NCI-H2196 (cell line): ENCODE results near the gene ATN1.
A peak's percentile ranks its signal among the peaks of the same experiment; 100 is the strongest.

Experiments
- DNase-seq: peaks from one replicate; lab custom pipeline; 2025; ENCODE audit not compliant: unreplicated experiment; lab: John Stamatoyannopoulos, UW

The ATN1 gene

DNA sequence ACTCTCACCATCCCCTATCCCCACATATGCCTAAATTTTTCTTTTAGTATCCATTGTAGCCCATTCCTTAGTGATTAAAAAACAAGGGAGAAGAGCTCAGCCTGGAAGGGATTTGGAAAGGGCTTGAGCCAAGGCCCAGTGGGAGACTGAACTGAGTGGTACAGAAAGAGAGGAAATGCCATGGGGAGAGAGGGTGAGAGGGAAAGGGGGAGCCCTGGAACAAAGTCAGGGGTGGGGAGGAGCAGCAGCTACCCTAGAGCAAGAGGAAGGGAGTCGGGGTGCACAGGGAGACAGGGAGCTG lies 2.6 kb upstream of the ATN1 start:
- no peak for DNase-seq

GRCh38 chr12:6925540-6926279 lies 2.0 kb upstream of the ATN1 start:
- no peak for DNase-seq

GRCh38 chr12:6928022-6928702 lies 403 bp downstream of the ATN1 start:
- no peak for DNase-seq

GRCh38 chr12:6928703-6929407 lies 1.1 kb downstream of the ATN1 start:
- no peak for DNase-seq

DNA sequence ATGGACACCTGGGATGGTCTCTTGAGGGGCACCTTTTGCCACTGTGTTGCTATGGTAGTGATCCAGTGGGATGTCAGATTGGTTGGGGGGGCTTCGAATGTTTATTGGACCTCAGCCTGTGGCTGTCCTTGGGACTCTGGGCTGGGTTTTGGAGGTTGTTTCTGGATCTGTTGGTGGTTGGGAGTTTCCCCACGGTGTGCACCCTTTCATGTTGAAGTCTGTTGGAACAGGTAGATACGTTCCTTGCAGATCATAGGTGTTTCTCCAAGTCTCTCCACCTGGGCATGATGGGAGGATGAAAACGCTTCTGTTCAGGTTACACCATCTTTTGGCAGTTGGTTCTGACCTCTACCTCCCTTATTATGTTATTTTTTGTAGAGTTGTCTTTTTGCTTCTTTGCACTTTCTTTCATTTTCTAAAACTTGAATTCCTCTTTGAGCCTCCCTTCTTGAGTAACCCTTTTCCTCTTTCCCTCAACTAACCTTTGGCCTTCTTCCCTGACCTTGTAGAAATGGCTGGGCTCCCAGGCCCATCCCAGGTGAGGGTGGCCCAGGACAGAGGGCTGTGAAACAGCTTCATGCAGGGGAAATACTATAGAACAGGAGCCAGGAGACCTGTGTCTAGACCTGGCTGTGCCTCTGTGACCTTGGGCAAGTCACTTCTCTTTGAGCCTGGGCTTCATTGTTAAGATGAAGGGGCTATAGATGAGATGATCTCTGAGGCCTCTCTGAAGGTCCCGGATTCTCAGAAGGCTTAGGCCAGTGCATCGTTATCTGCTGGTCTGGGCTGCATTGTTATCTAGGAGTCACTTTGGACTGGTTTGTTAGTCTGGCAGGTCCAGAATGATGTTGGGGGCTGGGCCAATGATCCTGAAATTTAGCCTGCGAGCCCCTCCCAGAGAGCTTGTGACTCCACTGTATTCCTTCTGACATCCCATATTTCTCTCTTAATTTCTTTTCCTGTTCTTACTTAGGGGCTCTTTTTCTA lies 2.0 kb downstream of the ATN1 start:
- DNase-seq = no peak

DNA sequence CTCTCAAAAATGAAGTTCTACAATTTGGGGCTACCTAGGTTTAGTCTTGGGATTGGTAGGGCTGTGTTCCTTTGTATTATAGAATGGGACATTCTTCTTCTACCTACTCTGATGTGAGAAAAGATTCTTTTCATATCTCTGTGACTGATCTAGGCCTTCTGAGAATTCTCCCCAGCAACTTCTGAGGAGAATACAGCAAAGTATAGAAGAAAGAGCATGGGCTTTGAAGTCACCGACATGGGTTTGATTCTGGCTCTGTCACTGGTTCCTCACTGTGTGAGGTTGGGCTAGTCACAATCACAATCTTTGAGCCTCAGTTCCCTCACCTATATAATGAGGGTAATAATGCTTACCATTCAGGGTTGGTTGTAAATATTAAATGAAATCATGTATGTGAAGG lies 5.0 kb downstream of the ATN1 start:
- no peak for DNase-seq

- DNase-seq = no peak
Observed at GRCh38 chr12:6934110-6934509, 6.4 kb downstream of the ATN1 start.

GRCh38 chr12:6935371-6936193 lies 7.8 kb downstream of the ATN1 start:
- no peak for DNase-seq

DNA sequence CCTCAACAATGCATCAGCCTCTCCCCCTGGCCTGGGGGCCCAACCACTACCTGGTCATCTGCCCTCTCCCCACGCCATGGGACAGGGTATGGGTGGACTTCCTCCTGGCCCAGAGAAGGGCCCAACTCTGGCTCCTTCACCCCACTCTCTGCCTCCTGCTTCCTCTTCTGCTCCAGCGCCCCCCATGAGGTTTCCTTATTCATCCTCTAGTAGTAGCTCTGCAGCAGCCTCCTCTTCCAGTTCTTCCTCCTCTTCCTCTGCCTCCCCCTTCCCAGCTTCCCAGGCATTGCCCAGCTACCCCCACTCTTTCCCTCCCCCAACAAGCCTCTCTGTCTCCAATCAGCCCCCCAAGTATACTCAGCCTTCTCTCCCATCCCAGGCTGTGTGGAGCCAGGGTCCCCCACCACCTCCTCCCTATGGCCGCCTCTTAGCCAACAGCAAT lies 8.5 kb downstream of the ATN1 start:
- DNase-seq = no peak

DNA sequence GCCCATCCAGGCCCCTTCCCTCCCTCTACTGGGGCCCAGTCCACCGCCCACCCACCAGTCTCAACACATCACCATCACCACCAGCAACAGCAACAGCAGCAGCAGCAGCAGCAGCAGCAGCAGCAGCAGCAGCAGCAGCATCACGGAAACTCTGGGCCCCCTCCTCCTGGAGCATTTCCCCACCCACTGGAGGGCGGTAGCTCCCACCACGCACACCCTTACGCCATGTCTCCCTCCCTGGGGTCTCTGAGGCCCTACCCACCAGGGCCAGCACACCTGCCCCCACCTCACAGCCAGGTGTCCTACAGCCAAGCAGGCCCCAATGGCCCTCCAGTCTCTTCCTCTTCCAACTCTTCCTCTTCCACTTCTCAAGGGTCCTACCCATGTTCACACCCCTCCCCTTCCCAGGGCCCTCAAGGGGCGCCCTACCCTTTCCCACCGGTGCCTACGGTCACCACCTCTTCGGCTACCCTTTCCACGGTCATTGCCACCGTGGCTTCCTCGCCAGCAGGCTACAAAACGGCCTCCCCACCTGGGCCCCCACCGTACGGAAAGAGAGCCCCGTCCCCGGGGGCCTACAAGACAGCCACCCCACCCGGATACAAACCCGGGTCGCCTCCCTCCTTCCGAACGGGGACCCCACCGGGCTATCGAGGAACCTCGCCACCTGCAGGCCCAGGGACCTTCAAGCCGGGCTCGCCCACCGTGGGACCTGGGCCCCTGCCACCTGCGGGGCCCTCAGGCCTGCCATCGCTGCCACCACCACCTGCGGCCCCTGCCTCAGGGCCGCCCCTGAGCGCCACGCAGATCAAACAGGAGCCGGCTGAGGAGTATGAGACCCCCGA lies 9.1 kb downstream of the ATN1 start:
- no peak for DNase-seq

DNA sequence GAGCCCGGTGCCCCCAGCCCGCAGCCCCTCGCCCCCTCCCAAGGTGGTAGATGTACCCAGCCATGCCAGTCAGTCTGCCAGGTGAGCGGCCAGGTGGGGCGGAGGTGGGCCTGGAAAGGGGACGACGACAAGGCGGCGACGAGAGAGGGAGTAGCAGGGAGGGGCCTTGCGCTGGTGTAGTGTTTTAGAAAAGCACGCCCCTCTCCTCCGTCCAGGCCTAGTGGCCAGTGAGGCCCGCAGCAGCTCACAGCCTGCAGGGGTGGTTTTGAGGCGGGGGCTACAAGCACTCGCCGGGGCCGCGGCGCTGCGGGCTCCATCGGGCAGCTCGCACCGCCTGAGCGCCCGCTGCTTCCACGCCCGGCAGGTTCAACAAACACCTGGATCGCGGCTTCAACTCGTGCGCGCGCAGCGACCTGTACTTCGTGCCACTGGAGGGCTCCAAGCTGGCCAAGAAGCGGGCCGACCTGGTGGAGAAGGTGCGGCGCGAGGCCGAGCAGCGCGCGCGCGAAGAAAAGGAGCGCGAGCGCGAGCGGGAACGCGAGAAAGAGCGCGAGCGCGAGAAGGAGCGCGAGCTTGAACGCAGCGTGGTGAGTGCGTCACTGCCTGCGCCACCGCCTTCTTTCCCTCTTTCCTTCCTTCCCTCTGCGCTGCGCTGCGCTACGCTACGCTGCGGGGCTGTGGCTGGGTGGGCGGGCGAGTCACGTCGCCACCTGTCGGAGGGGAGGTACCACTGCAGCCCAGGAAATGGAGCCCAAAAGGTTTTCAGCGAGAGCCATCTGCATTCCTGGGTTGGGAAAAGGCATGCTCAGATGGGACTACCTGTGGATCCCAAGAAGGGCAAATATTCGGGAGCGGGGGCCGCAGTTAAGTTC lies 10.0 kb downstream of the ATN1 start:
- DNase-seq = peak; percentile 89

- no peak for DNase-seq
Observed at GRCh38 chr12:6938353-6939190, 10.8 kb downstream of the ATN1 start.

DNA sequence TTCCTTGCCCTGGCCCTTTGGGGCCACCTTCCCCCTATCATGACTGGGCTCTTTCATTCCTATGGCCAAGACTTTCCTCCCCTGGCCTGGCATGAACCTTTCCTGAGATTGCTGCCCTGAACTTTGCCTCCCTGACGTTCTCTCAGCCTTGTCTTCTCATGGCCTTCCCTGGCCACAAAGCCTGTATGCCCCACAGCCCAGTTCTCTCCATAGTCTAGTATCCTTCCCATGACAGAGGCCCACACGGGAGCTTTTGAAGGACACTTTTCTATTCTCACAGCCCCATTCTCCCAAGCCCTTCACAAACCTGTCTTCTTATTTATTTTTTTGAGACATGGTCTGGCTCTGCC lies 11.4 kb downstream of the ATN1 start:
- DNase-seq = no peak

DNA sequence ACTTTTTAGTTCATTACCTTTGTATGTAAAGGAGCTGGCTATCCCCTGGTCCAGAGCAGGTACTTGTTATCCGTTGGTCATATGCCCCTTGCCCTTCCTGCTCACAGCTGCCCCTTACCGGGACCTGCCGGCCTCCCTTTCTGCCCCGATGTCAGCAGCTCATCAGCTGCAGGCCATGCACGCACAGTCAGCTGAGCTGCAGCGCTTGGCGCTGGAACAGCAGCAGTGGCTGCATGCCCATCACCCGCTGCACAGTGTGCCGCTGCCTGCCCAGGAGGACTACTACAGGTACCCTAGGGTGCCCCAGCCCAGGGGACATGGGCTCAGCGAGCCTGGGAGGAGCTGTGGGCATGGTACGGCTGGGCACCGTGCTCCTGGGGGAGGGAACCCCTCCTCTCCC lies 13.5 kb downstream of the ATN1 start:
- DNase-seq = no peak

DNA sequence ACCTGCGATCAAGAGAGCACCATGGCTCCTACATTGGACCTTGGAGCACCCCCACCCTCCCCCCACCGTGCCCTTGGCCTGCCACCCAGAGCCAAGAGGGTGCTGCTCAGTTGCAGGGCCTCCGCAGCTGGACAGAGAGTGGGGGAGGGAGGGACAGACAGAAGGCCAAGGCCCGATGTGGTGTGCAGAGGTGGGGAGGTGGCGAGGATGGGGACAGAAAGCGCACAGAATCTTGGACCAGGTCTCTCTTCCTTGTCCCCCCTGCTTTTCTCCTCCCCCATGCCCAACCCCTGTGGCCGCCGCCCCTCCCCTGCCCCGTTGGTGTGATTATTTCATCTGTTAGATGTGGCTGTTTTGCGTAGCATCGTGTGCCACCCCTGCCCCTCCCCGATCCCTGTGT lies 14.0 kb downstream of the ATN1 start:
- DNase-seq = no peak

GRCh38 chr12:6942331-6942665 lies 14.5 kb downstream of the ATN1 start:
- no peak for DNase-seq

DNA sequence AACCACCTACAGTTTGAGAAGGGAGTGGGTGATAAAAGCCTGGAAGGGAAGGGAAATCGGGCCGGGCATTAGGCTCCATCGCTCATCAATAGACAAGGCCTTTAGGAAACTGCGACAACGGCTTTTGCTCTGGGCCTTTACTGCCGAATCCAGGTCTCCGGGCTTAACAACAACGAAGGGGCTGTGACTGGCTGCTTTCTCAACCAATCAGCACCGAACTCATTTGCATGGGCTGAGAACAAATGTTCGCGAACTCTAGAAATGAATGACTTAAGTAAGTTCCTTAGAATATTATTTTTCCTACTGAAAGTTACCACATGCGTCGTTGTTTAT lies 15.6 kb downstream of the ATN1 start:
- peak; percentile 72 for DNase-seq
